Ishikawa (cell line): ENCODE data around the gene TLE3.

Experiments
- CEBPB ChIP-seq: IDR thresholded peaks from 2 replicates; pipeline ENCODE4 v1.6.1; 2012
- CREB1 ChIP-seq: IDR thresholded peaks from 2 replicates; pipeline ENCODE4 v1.6.1; 2012; ENCODE audit warnings: low read depth
- EGR1 ChIP-seq: IDR thresholded peaks from 2 replicates; pipeline ENCODE4 v1.6.1; 2012
- EP300 ChIP-seq: IDR thresholded peaks from 2 replicates; pipeline ENCODE4 v1.6.1; 2012; ENCODE audit warnings: borderline replicate concordance
- REST ChIP-seq: IDR thresholded peaks from 2 replicates; pipeline ENCODE4 v1.6.1; 2012; ENCODE audit warnings: low read depth, mild to moderate bottlenecking
- TAF1 ChIP-seq: IDR thresholded peaks from 2 replicates; pipeline ENCODE4 v1.6.1; 2012; ENCODE audit warnings: low read depth, mild to moderate bottlenecking
- TCF12 ChIP-seq: IDR thresholded peaks from 2 replicates; pipeline ENCODE4 v1.6.1; 2012; ENCODE audit warnings: low read depth
- TEAD4 ChIP-seq: IDR thresholded peaks from 2 replicates; pipeline ENCODE4 v1.6.1; 2012
- TF ChIP-seq, protein P1 (sequence below): IDR thresholded peaks from 2 replicates; pipeline ENCODE4 v1.6.1; 2012

- no peak for TF ChIP-seq CREB1
- no peak for TF ChIP-seq TAF1
- TF ChIP-seq EGR1, result no peak
- no peak for TF ChIP-seq CEBPB
- TF ChIP-seq EP300, result peak; percentile 59; the same call in 1 of the 2 replicates
- TF ChIP-seq REST, result no peak
- TF ChIP-seq, protein P1, sequence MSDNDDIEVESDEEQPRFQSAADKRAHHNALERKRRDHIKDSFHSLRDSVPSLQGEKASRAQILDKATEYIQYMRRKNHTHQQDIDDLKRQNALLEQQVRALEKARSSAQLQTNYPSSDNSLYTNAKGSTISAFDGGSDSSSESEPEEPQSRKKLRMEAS, result peak; percentile 34; the same call in 1 of the 2 replicates
- TF ChIP-seq TCF12, result peak; percentile 54
- TF ChIP-seq TEAD4, result no peak
Measured at GRCh38 chr15:70137967-70138366, 40.2 kb upstream of the TLE3 start.
